ENCODE measurements around the gene PNCK.

Gene PNCK

GRCh38 chrX:153641627-153642026, 32.0 kb downstream of the PNCK start:
- Histone ChIP-seq H3K9ac (ENCODE audit: low read length) (no peak overlapping the region), H3K27ac (ENCODE audit: low read length) (no peak overlapping the region), H3K9me3 (ENCODE audit: control insufficient read depth, low read depth, low read length) (no peaks in the 10 kb centered on the region), H3K4me1 (ENCODE audit: control insufficient read depth, low read depth, low read length) (no peaks in the 10 kb centered on the region), H3K27me3 (ENCODE audit: control insufficient read depth, insufficient read depth, low read length) (peaks cover 64% of the 10 kb centered on the region), H3K36me3 (ENCODE audit: control insufficient read depth, low read depth, low read length) (no peaks in the 10 kb centered on the region), H3K4me3 (ENCODE audit: low read length) (no peak overlapping the region)

- Histone ChIP-seq H3K9me3 (ENCODE audit: control insufficient read depth, low read depth, low read length) (no peaks in the 10 kb centered on the region), H3K27ac (ENCODE audit: low read length) (no peak overlapping the region), H3K4me1 (ENCODE audit: control insufficient read depth, low read depth, low read length) (no peaks in the 10 kb centered on the region), H3K4me3 (ENCODE audit: low read length) (no peak overlapping the region), H3K36me3 (ENCODE audit: control insufficient read depth, low read depth, low read length) (no peaks in the 10 kb centered on the region), H3K27me3 (ENCODE audit: control insufficient read depth, insufficient read depth, low read length) (peaks cover 57% of the 10 kb centered on the region), H3K9ac (ENCODE audit: low read length) (no peak overlapping the region)
Measured at GRCh38 chrX:153640736-153641575, 32.7 kb downstream of the PNCK start.

- Histone ChIP-seq H3K9me3 (ENCODE audit: control insufficient read depth, low read depth, low read length) (no peaks in the 10 kb centered on the region), H3K27ac (ENCODE audit: low read length) (no peak overlapping the region), H3K4me1 (ENCODE audit: control insufficient read depth, low read depth, low read length) (no peaks in the 10 kb centered on the region), H3K27me3 (ENCODE audit: control insufficient read depth, insufficient read depth, low read length) (peaks cover 50% of the 10 kb centered on the region), H3K36me3 (ENCODE audit: control insufficient read depth, low read depth, low read length) (no peaks in the 10 kb centered on the region), H3K9ac (ENCODE audit: low read length) (no peak overlapping the region), H3K4me3 (ENCODE audit: low read length) (no peak overlapping the region)
Measured at GRCh38 chrX:153640045-153640686, 33.4 kb downstream of the PNCK start.

- H3K4me3 ChIP-seq (ENCODE audit: low read length): no peak overlapping the region
- no peak overlapping the region for H3K9ac ChIP-seq (ENCODE audit: low read length)
- no peaks in the 10 kb centered on the region for H3K36me3 ChIP-seq (ENCODE audit: control insufficient read depth, low read depth, low read length)
- H3K9me3 ChIP-seq (ENCODE audit: control insufficient read depth, low read depth, low read length): no peaks in the 10 kb centered on the region
- H3K27me3 ChIP-seq (ENCODE audit: control insufficient read depth, insufficient read depth, low read length): peaks cover 42% of the 10 kb centered on the region
- no peaks in the 10 kb centered on the region for H3K4me1 ChIP-seq (ENCODE audit: control insufficient read depth, low read depth, low read length)
- H3K27ac ChIP-seq (ENCODE audit: low read length): no peak overlapping the region
Measured at GRCh38 chrX:153639177-153640044, 34.2 kb downstream of the PNCK start.

GRCh38 chrX:153638436-153639176, 35.0 kb downstream of the PNCK start:
- H3K27me3 ChIP-seq (ENCODE audit: control insufficient read depth, insufficient read depth, low read length): peaks cover 36% of the 10 kb centered on the region
- no peaks in the 10 kb centered on the region for H3K9me3 ChIP-seq (ENCODE audit: control insufficient read depth, low read depth, low read length)
- H3K36me3 ChIP-seq (ENCODE audit: control insufficient read depth, low read depth, low read length): no peaks in the 10 kb centered on the region
- H3K4me3 ChIP-seq (ENCODE audit: low read length): no peak overlapping the region
- H3K9ac ChIP-seq (ENCODE audit: low read length): no peak overlapping the region
- H3K4me1 ChIP-seq (ENCODE audit: control insufficient read depth, low read depth, low read length): no peaks in the 10 kb centered on the region
- H3K27ac ChIP-seq (ENCODE audit: low read length): no peak overlapping the region

GRCh38 chrX:153638041-153638371, 35.6 kb downstream of the PNCK start:
- no peak overlapping the region for H3K9ac ChIP-seq (ENCODE audit: low read length)
- peaks cover 30% of the 10 kb centered on the region for H3K27me3 ChIP-seq (ENCODE audit: control insufficient read depth, insufficient read depth, low read length)

GRCh38 chrX:153637121-153638040, 36.2 kb downstream of the PNCK start:
- no peaks in the 10 kb centered on the region for H3K4me1 ChIP-seq (ENCODE audit: control insufficient read depth, low read depth, low read length)
- no peak overlapping the region for H3K4me3 ChIP-seq (ENCODE audit: low read length)
- H3K27me3 ChIP-seq (ENCODE audit: control insufficient read depth, insufficient read depth, low read length): peaks cover 23% of the 10 kb centered on the region
- H3K9ac ChIP-seq (ENCODE audit: low read length): no peak overlapping the region
- no peak overlapping the region for H3K27ac ChIP-seq (ENCODE audit: low read length)
- no peaks in the 10 kb centered on the region for H3K9me3 ChIP-seq (ENCODE audit: control insufficient read depth, low read depth, low read length)
- no peaks in the 10 kb centered on the region for H3K36me3 ChIP-seq (ENCODE audit: control insufficient read depth, low read depth, low read length)

More at GRCh38 chrX:153638041-153638371, 35.6 kb downstream of the PNCK start:
- H3K4me3 ChIP-seq (ENCODE audit: low read length): no peak overlapping the region
- H3K36me3 ChIP-seq (ENCODE audit: control insufficient read depth, low read depth, low read length): no peaks in the 10 kb centered on the region
- no peaks in the 10 kb centered on the region for H3K9me3 ChIP-seq (ENCODE audit: control insufficient read depth, low read depth, low read length)
- no peak overlapping the region for H3K27ac ChIP-seq (ENCODE audit: low read length)
- no peaks in the 10 kb centered on the region for H3K4me1 ChIP-seq (ENCODE audit: control insufficient read depth, low read depth, low read length)

GRCh38 chrX:153636716-153637115, 36.9 kb downstream of the PNCK start:
- H3K27me3 ChIP-seq (ENCODE audit: control insufficient read depth, insufficient read depth, low read length): peaks cover 20% of the 10 kb centered on the region
- H3K9ac ChIP-seq (ENCODE audit: low read length): no peak overlapping the region
- no peaks in the 10 kb centered on the region for H3K9me3 ChIP-seq (ENCODE audit: control insufficient read depth, low read depth, low read length)
- H3K4me3 ChIP-seq (ENCODE audit: low read length): no peak overlapping the region
- no peak overlapping the region for H3K27ac ChIP-seq (ENCODE audit: low read length)
- H3K4me1 ChIP-seq (ENCODE audit: control insufficient read depth, low read depth, low read length): no peaks in the 10 kb centered on the region
- H3K36me3 ChIP-seq (ENCODE audit: control insufficient read depth, low read depth, low read length): no peaks in the 10 kb centered on the region

- peaks cover 13% of the 10 kb centered on the region for H3K27me3 ChIP-seq (ENCODE audit: control insufficient read depth, insufficient read depth, low read length)
- H3K9ac ChIP-seq (ENCODE audit: low read length): no peak overlapping the region
- H3K36me3 ChIP-seq (ENCODE audit: control insufficient read depth, low read depth, low read length): no peaks in the 10 kb centered on the region
- no peak overlapping the region for H3K27ac ChIP-seq (ENCODE audit: low read length)
- no peak overlapping the region for H3K4me3 ChIP-seq (ENCODE audit: low read length)
- no peaks in the 10 kb centered on the region for H3K9me3 ChIP-seq (ENCODE audit: control insufficient read depth, low read depth, low read length)
- H3K4me1 ChIP-seq (ENCODE audit: control insufficient read depth, low read depth, low read length): no peaks in the 10 kb centered on the region
Measured at GRCh38 chrX:153635788-153636668, 37.6 kb downstream of the PNCK start.

GRCh38 chrX:153635388-153635787, 38.2 kb downstream of the PNCK start:
- Histone ChIP-seq H3K4me1 (ENCODE audit: control insufficient read depth, low read depth, low read length) (no peaks in the 10 kb centered on the region), H3K36me3 (ENCODE audit: control insufficient read depth, low read depth, low read length) (no peaks in the 10 kb centered on the region), H3K27ac (ENCODE audit: low read length) (no peak overlapping the region), H3K9ac (ENCODE audit: low read length) (no peak overlapping the region), H3K4me3 (ENCODE audit: low read length) (no peak overlapping the region), H3K27me3 (ENCODE audit: control insufficient read depth, insufficient read depth, low read length) (peaks cover 6% of the 10 kb centered on the region), H3K9me3 (ENCODE audit: control insufficient read depth, low read depth, low read length) (no peaks in the 10 kb centered on the region)

Measured in iPS-18a (cell line).